GM12878 (cell line): ENCODE data around the gene PADI4. TPM values are rescaled to one million over a fixed set of nuclear protein-coding genes. Genes with fewer than 3 reads are reported as not detected.

Experiments used
- ATAC-seq: fragments of 200-7000 bp; cut with Tn5 transposase; 3 replicates; pipeline ENCODE4 v1.9.1; 2020; ENCODE audit warnings: mild to moderate bottlenecking, moderate library complexity
- BruUV-seq: library from RNA; stranded (reverse); fragments of 400-500 nt; replicated peaks from 2 replicates; lab custom pipeline; 2021; lab: Mats Ljungman, UMichigan
- CTCF ChIA-PET: fragments of 300-600 bp; sonication (Branson Sonifier 250); formaldehyde crosslinking; extraction: SDS; loops from one replicate; lab custom pipeline; 2021; ENCODE audit warnings: inconsistent platforms; lab: Yijun Ruan, JAX
- POLR2A ChIA-PET: fragments of 350-600 bp; formaldehyde crosslinking; extraction: SDS; loops from one replicate; lab custom pipeline; 2021; ENCODE audit warnings: inconsistent platforms; lab: Charles Lee
- RAD21 ChIA-PET: fragments of 300-600 bp; sonication (Branson Sonifier 250); formaldehyde crosslinking; loops from one replicate; lab custom pipeline; 2023; ENCODE audit warnings: antibody characterized with exemption; ENCODE audit not compliant: unreplicated experiment; lab: Charles Lee
- SMC1A ChIA-PET: fragments of 300-600 bp; sonication (Branson Sonifier 250); formaldehyde crosslinking; loops from one replicate; lab custom pipeline; 2023; ENCODE audit not compliant: unreplicated experiment, uncharacterized antibody; lab: Charles Lee
- DNase-seq: peaks from one replicate; pipeline ENCODE4 v3.0.0-alpha.2; 2011; ENCODE audit warnings: low read depth, low spot score
- FAIRE-seq: peaks from 3 replicates; lab custom pipeline; 2011; peaks lifted over from hg19 to GRCh38; lab: Jason Lieb, UNC
- H2AFZ ChIP-seq: 2 replicates; pipeline ENCODE4 v1.6.0; 2011; ENCODE audit warnings: low read depth, low read length, control low read depth; ENCODE audit not compliant: control insufficient read depth
- H3K27ac ChIP-seq: 2 replicates; pipeline ENCODE4 v1.5.1; 2011; ENCODE audit warnings: control low read depth; ENCODE audit not compliant: control insufficient read depth, insufficient read depth
- H3K27me3 ChIP-seq, 2 experiments: replicated peaks in 1 of 2; 2 replicates each; pipeline versions ENCODE4 v1.6.0 to v1.6.1; 2011; ENCODE audit warnings: low read length in 1 of 2; ENCODE audit not compliant: control insufficient read depth in 2 of 2, insufficient read depth in 2 of 2
- H3K36me3 ChIP-seq, 2 experiments: 2 replicates each; pipeline ENCODE4 v1.5.1; 2011; ENCODE audit warnings: low read length in 1 of 2; ENCODE audit not compliant: control insufficient read depth in 2 of 2, insufficient read depth in 2 of 2
- H3K4me1 ChIP-seq: 2 replicates; pipeline ENCODE4 v1.6.1; 2011; ENCODE audit warnings: mild to moderate bottlenecking, low read length, moderate library complexity, mixed read lengths; ENCODE audit not compliant: control insufficient read depth, insufficient read depth
- H3K4me2 ChIP-seq: 2 replicates; pipeline ENCODE4 v1.6.0; 2011; ENCODE audit warnings: control low read depth; ENCODE audit not compliant: control insufficient read depth, insufficient read depth
- H3K4me3 ChIP-seq: fragments of 200-600 bp; sonication (generic); 2 replicates; pipeline ENCODE4 v1.5.1; 2016
- H3K79me2 ChIP-seq: 2 replicates; pipeline ENCODE4 v1.6.0; 2011; ENCODE audit warnings: low read length; ENCODE audit not compliant: control insufficient read depth, insufficient read depth
- H3K9ac ChIP-seq: 2 replicates; pipeline ENCODE4 v1.8.0; 2011; ENCODE audit warnings: low read length, control low read depth, mixed read lengths; ENCODE audit not compliant: control insufficient read depth, insufficient read depth
- H3K9me3 ChIP-seq: replicated peaks from 3 replicates; pipeline ENCODE4 v1.5.1; 2011; ENCODE audit warnings: mild to moderate bottlenecking, low read length; ENCODE audit not compliant: control insufficient read depth, insufficient read depth
- H4K20me1 ChIP-seq: 2 replicates; pipeline ENCODE4 v1.6.0; 2011; ENCODE audit not compliant: control insufficient read depth, insufficient read depth
- BACH1 ChIP-seq: fragments of 450-650 bp; IDR thresholded peaks from 2 replicates; pipeline ENCODE4 v1.6.1; 2017; ENCODE audit warnings: mild to moderate bottlenecking, borderline replicate concordance
- BHLHE40 ChIP-seq, 2 experiments: fragments of 450-650 bp in 1 of 2; IDR thresholded peaks; 2 replicates each; pipeline ENCODE4 v1.6.1; 2011 to 2017; ENCODE audit warnings: low read depth in 2 of 2, borderline replicate concordance in 1 of 2, improper control_type of control experiment in 1 of 2, low read length in 1 of 2, mild to moderate bottlenecking in 1 of 2
- FOXM1 ChIP-seq: IDR thresholded peaks from 2 replicates; pipeline ENCODE4 v1.6.1; 2012; ENCODE audit warnings: low read depth, mild to moderate bottlenecking, inconsistent platforms, low read length, moderate library complexity
- MLLT1 ChIP-seq: fragments of 450-650 bp; IDR thresholded peaks from 2 replicates; pipeline ENCODE4 v1.6.1; 2016; ENCODE audit warnings: mild to moderate bottlenecking
- PKNOX1 ChIP-seq: fragments of 450-650 bp; IDR thresholded peaks from 2 replicates; pipeline ENCODE4 v1.6.1; 2016; ENCODE audit warnings: mild to moderate bottlenecking
- RAD21 ChIP-seq: IDR thresholded peaks from 2 replicates; pipeline ENCODE4 v1.6.1; 2011; ENCODE audit warnings: mild to moderate bottlenecking, low read depth, low read length, moderate library complexity; ENCODE audit not compliant: insufficient read depth
- RAD51 ChIP-seq: fragments of 450-650 bp; IDR thresholded peaks from 2 replicates; pipeline ENCODE4 v1.6.1; 2016; ENCODE audit warnings: moderate library complexity, mild to moderate bottlenecking, inconsistent platforms
- RELB ChIP-seq: fragments of 450-650 bp; IDR thresholded peaks from 2 replicates; pipeline ENCODE4 v1.6.1; 2017; ENCODE audit warnings: low read depth, mild to moderate bottlenecking, moderate library complexity
- SMAD5 ChIP-seq: IDR thresholded peaks from 2 replicates; pipeline ENCODE4 v1.6.1; 2016; ENCODE audit warnings: antibody characterized with exemption, low read depth
- SREBF2 ChIP-seq: IDR thresholded peaks from 2 replicates; pipeline ENCODE4 v1.6.1; 2012; ENCODE audit warnings: mild to moderate bottlenecking, low read length
- TARDBP ChIP-seq: IDR thresholded peaks from 2 replicates; pipeline ENCODE4 v1.6.1; 2016; ENCODE audit warnings: borderline replicate concordance
- ZBTB33 ChIP-seq: fragments of 450-650 bp; IDR thresholded peaks from 2 replicates; pipeline ENCODE4 v1.6.1; 2017; ENCODE audit warnings: mild to moderate bottlenecking
- WGBS: methylation state at CpG from one replicate; pipeline ENCODE4 v1.1.6; 2016; ENCODE audit warnings: low lambda C conversion rate; ENCODE audit not compliant: insufficient replicate concordance, insufficient coverage; ENCODE audit errors: missing lambda C conversion rate; 5-methylcytosine and 5-hydroxymethylcytosine counted together
- in situ Hi-C: fragments of 300-500 bp; cut with MboI; formaldehyde crosslinking; loops from 9 replicates; pipeline ENCODE4 v1.14.3; 2018; ENCODE audit warnings: mixed read lengths
- intact Hi-C: fragments of 100-400 bp; cut with micrococcal nuclease; formaldehyde crosslinking; loops from one replicate; pipeline ENCODE4 v1.14.2; 2022; ENCODE audit not compliant: unreplicated experiment
- polyA plus RNA-seq, 11 experiments: library from polyadenylated mRNA; depleted of rRNA in 4 of 11; unstranded in 6 of 11; stranded (reverse) in 5 of 11; fragments of >200 nt; fragmentation: Nextera tagmentation in 4 of 11; fragmentation: Illumina TruSeq in 1 of 11; extraction: Ambion mirVana in 4 of 11; extraction: Trizol in 1 of 11; gene quantifications; 1 replicate in 1 of 11; 2 replicates in 10 of 11; pipeline versions ENCODE4 v1.2.1 to v1.2.3, GENCODE V29; 2011 to 2016; ENCODE audit warnings: inconsistent platforms in 2 of 11, missing spikeins in 2 of 11, low read depth in 1 of 11
- total RNA-seq, 4 experiments: library from RNA; depleted of rRNA in 3 of 4; stranded (reverse); fragments of >200 nt in 3 of 4; fragmentation: Illumina TruSeq in 1 of 4; extraction: Trizol in 1 of 4; gene quantifications; 2 replicates each; pipeline versions ENCODE4 v1.2.1 to v1.2.3, GENCODE V29; 2013 to 2021

The PADI4 gene
- total and polyA plus RNA-seq, 10 of the 15 experiments (the other 5 are each of a cell fraction or from before 2014, with no cell fraction given), result 0.08 to 0.47 (median 0.15) TPM; not detected in 3

- no peaks in the 10 kb centered on the region for H3K9me3 ChIP-seq
- ChIA-PET SMC1A (no interaction called here), CTCF (no interaction called here), POLR2A (no interaction called here), RAD21 (no interaction called here)
- intact Hi-C loops, result no loop called here
- no peaks in the 10 kb centered on the region for H3K27me3 ChIP-seq
- H3K4me2 ChIP-seq, result no peak overlapping the region
- in situ Hi-C loops, result no loop called here
- no peak overlapping the region for H2AFZ ChIP-seq
- no peaks in the 10 kb centered on the region for H3K4me1 ChIP-seq
- H4K20me1 ChIP-seq, result no peaks in the 10 kb centered on the region
- FAIRE-seq (no peak), DNase-seq (no peak), ATAC-seq (no peak)
- WGBS, result 56% methylated on average over 11 of the region's 11 CpGs
- H3K36me3 ChIP-seq, result no peaks in the 10 kb centered on the region
- H3K27ac ChIP-seq, result no peak overlapping the region
- no peak overlapping the region for H3K4me3 ChIP-seq
- H3K9ac ChIP-seq, result no peak overlapping the region
- no peak for TF ChIP-seq TARDBP
- no peak for TF ChIP-seq SMAD5
- TF ChIP-seq RAD51, result no peak
- TF ChIP-seq ZBTB33, result no peak
- no peak for TF ChIP-seq BACH1
- TF ChIP-seq RAD21, result no peak
- no peak for TF ChIP-seq BHLHE40 (IDR thresholded peaks at IDR 0.05; ENCODE audit: borderline replicate concordance in 1 of 2, low read depth in 2 of 2, low read length in 1 of 2)
- TF ChIP-seq PKNOX1, result no peak
- no peak for TF ChIP-seq SREBF2
- TF ChIP-seq RELB, result no peak
- no peak for TF ChIP-seq FOXM1
- no peak for TF ChIP-seq MLLT1
- BruUV-seq, result no TSS peak
- H3K79me2 ChIP-seq, result no peaks in the 10 kb centered on the region
Observed at GRCh38 chr1:17319561-17320350, 11.8 kb downstream of the PADI4 start.
